Endothelial cell of umbilical vein (primary cell): ENCODE data around the gene TUNAR. TPM values are rescaled to one million over a fixed set of nuclear protein-coding genes. Genes with fewer than 3 reads are reported as not detected.
A peak's percentile ranks its signal among the peaks of the same experiment; 100 is the strongest.

ENCODE experiments used
- Bru-seq: library from RNA; stranded (reverse); fragments of 400-500 nt; gene quantifications from one replicate; lab custom pipeline; 2021; lab: Mats Ljungman, UMichigan
- BruChase-seq, 2 experiments: library from RNA; stranded (reverse); fragments of 400-500 nt; gene quantifications; one replicate each; lab custom pipeline; 2021; lab: Mats Ljungman, UMichigan
- BruUV-seq: library from RNA; stranded (reverse); fragments of 400-500 nt; replicated peaks from 2 replicates; lab custom pipeline; 2021; lab: Mats Ljungman, UMichigan
- CTCF ChIA-PET: fragments of 300-600, 350-600 bp; sonication (Branson Sonifier 250); formaldehyde crosslinking; loops from one replicate; lab custom pipeline; 2021; ENCODE audit warnings: antibody characterized with exemption, inconsistent platforms; lab: Charles Lee
- POLR2A ChIA-PET: fragments of 300-600, 350-600 bp; sonication (Branson Sonifier 250); formaldehyde crosslinking; loops from one replicate; lab custom pipeline; 2021; ENCODE audit warnings: antibody characterized with exemption, inconsistent platforms; lab: Charles Lee
- DNase-seq: peaks from one replicate; pipeline ENCODE4 v3.0.0-alpha.2; 2011; ENCODE audit warnings: low read depth, low spot score
- FAIRE-seq: peaks from 2 replicates; lab custom pipeline; 2011; peaks lifted over from hg19 to GRCh38; lab: Jason Lieb, UNC
- H2AFZ ChIP-seq: 2 replicates; pipeline ENCODE4 v1.6.0; 2012; ENCODE audit warnings: low read depth, low read length, control low read depth, inconsistent platforms
- H3K27ac ChIP-seq: 2 replicates; pipeline ENCODE4 v1.5.1; 2011; ENCODE audit warnings: low read depth, mild to moderate bottlenecking, control low read depth, low read length, moderate library complexity; ENCODE audit not compliant: insufficient read depth
- H3K27me3 ChIP-seq, 2 experiments: 2 replicates each; pipeline versions ENCODE4 v1.6.0 to v1.6.1; 2011; ENCODE audit warnings: low read length in 2 of 2, mixed read lengths in 1 of 2; ENCODE audit not compliant: control insufficient read depth in 2 of 2, insufficient read depth in 2 of 2
- H3K36me3 ChIP-seq, 2 experiments: 2 replicates in 1 of 2; 3 replicates in 1 of 2; pipeline ENCODE4 v1.5.1; 2011; ENCODE audit warnings: low read length in 2 of 2, mild to moderate bottlenecking in 1 of 2, moderate library complexity in 1 of 2; ENCODE audit not compliant: control insufficient read depth in 2 of 2, insufficient read depth in 2 of 2; ENCODE audit errors: extremely low read depth in 1 of 2
- H3K4me1 ChIP-seq: 3 replicates; pipeline ENCODE4 v1.5.1; 2011; ENCODE audit warnings: mild to moderate bottlenecking, low read length; ENCODE audit not compliant: control insufficient read depth, insufficient read depth; ENCODE audit errors: extremely low read depth
- H3K4me2 ChIP-seq: 2 replicates; pipeline ENCODE4 v1.6.1; 2011; ENCODE audit warnings: low read length, control low read depth, mixed read lengths; ENCODE audit not compliant: insufficient read depth
- H3K4me3 ChIP-seq, 3 experiments: fragments of 200-600 bp in 1 of 3; sonication (generic), shearing (Covaris generic) in 1 of 3; replicated peaks in 1 of 3; 2 replicates each; pipeline ENCODE4 v1.5.1; 2011 to 2016; ENCODE audit warnings: control low read depth in 3 of 3, low read length in 3 of 3, mild to moderate bottlenecking in 2 of 3, inconsistent platforms in 1 of 3, low read depth in 1 of 3, moderate library complexity in 1 of 3; ENCODE audit not compliant: insufficient read depth in 1 of 3
- H3K79me2 ChIP-seq: 2 replicates; pipeline ENCODE4 v1.6.0; 2012; ENCODE audit warnings: low read length, inconsistent platforms; ENCODE audit not compliant: control insufficient read depth, insufficient read depth
- H3K9ac ChIP-seq: replicated peaks from 2 replicates; pipeline ENCODE3; 2011; ENCODE audit warnings: low read length, control low read depth; ENCODE audit not compliant: insufficient read depth; ENCODE audit errors: extremely low read depth
- H3K9me1 ChIP-seq: replicated peaks from 3 replicates; pipeline ENCODE4 v1.6.0; 2011; ENCODE audit warnings: mild to moderate bottlenecking, low read length; ENCODE audit not compliant: control insufficient read depth, insufficient read depth; ENCODE audit errors: extremely low read depth
- H3K9me3 ChIP-seq: replicated peaks from 2 replicates; pipeline ENCODE4 v1.5.1; 2012; ENCODE audit warnings: low read length, inconsistent platforms; ENCODE audit not compliant: control insufficient read depth, insufficient read depth
- H4K20me1 ChIP-seq: replicated peaks from 2 replicates; pipeline ENCODE3; 2011; ENCODE audit warnings: mild to moderate bottlenecking, low read length; ENCODE audit not compliant: control insufficient read depth, insufficient read depth; ENCODE audit errors: extremely low read depth
- CTCF ChIP-seq, 2 donors: IDR thresholded peaks; 1 replicate in 1 of 2; 2 replicates in 1 of 2; pipeline ENCODE4 v1.5.1; 2011; ENCODE audit warnings: low read length in 2 of 2, mild to moderate bottlenecking in 2 of 2, moderate library complexity in 2 of 2, control low read depth in 1 of 2, inconsistent platforms in 1 of 2, low read depth in 1 of 2; ENCODE audit not compliant: insufficient read depth in 1 of 2; ENCODE audit errors: extremely low read depth in 1 of 2
- EZH2 ChIP-seq: IDR thresholded peaks from 2 replicates; pipeline ENCODE4 v1.6.1; 2012; ENCODE audit warnings: borderline replicate concordance, low read depth, mild to moderate bottlenecking, moderate library complexity, low read length, inconsistent platforms; ENCODE audit not compliant: severe bottlenecking
- dilution Hi-C: fragments of 300-500 bp; cut with MboI; formaldehyde crosslinking; loops from one replicate; pipeline ENCODE4 v1.15.0; 2019; ENCODE audit warnings: low sequenced_read_pairs; ENCODE audit not compliant: extremely low pct_ligation_motif_present
- intact Hi-C: fragments of 100-400 bp; cut with micrococcal nuclease; formaldehyde crosslinking; loops from one replicate; pipeline ENCODE4 v1.10.0; 2022
- long read RNA-seq: library from polyadenylated mRNA; stranded (forward); transcript quantifications from one replicate; pipeline ENCODE4 v2.0.0, GENCODE V29; 2021
- polyA minus RNA-seq, 3 experiments: library from RNA; depleted of rRNA, polyadenylated mRNA; stranded (reverse); fragments of >200 nt; gene quantifications; 1 replicate in 1 of 3; 2 replicates in 2 of 3; pipeline ENCODE4 v1.2.3, GENCODE V29; 2011
- polyA plus RNA-seq, 4 experiments: library from polyadenylated mRNA; depleted of rRNA in 3 of 4; stranded (reverse) in 3 of 4; unstranded in 1 of 4; fragments of >200 nt; gene quantifications; 2 replicates each; pipeline versions ENCODE4 v1.2.1 to v1.2.3, GENCODE V29; 2011 to 2012; ENCODE audit warnings: missing spikeins in 1 of 4
- total RNA-seq: library from RNA; stranded (reverse); gene quantifications from 2 replicates; pipeline ENCODE4 v1.2.3, GENCODE V29; 2021

The TUNAR gene
- total RNA-seq (not detected in 2 replicates), polyA plus RNA-seq (not detected in 2 replicates), polyA minus RNA-seq (not detected in 2 replicates), Bru-seq, nascent RNA (not detected), BruChase-seq, experiment 1, labeled RNA remaining after a 6-hour chase (not detected), BruChase-seq, experiment 2, labeled RNA remaining after a 2-hour chase (not detected)
- not detected in 2 replicates for polyA plus RNA-seq (2011; cell fraction: cytosol; rRNA removed)
- polyA plus RNA-seq (2011; cell fraction: nucleus; rRNA removed): not detected in 2 replicates
- not detected in 2 replicates for polyA plus RNA-seq (2012)
- polyA minus RNA-seq (2011; cell fraction: cytosol; rRNA and poly(A)+ RNA removed): not detected
- polyA minus RNA-seq (2011; cell fraction: nucleus; rRNA and poly(A)+ RNA removed): not detected in 2 replicates
- long read RNA-seq: 0 reads

- Histone ChIP-seq H3K4me2 (no peak within 1 kb of the TSS), H3K79me2 (no peaks in the 10 kb centered on the region), H3K9me1 (no peaks in the 10 kb centered on the region), H3K9ac (no peak within 1 kb of the TSS), H4K20me1 (no peaks in the 10 kb centered on the region), H3K27me3 (peaks cover 2 to 6% of the 10 kb centered on the region in 2 experiments), H3K27ac (no peak within 1 kb of the TSS), H3K4me1 (no peaks in the 10 kb centered on the region), H2AFZ (no peak within 1 kb of the TSS), H3K9me3 (no peaks in the 10 kb centered on the region), H3K36me3 (no peaks in the 10 kb centered on the region), H3K4me3 (no peak within 1 kb of the TSS)
- CTCF ChIA-PET: no interaction called here
- no TSS peak for BruUV-seq
- intact Hi-C loops (no loop called here), dilution Hi-C loops (no loop called here)
- TF ChIP-seq CTCF (IDR thresholded peaks at IDR 0.05; ENCODE audit: extremely low read depth in 1 of 2, insufficient read depth in 1 of 2, low read depth in 1 of 2, low read length in 2 of 2) (no peak), EZH2 (peak; percentile 68)
- POLR2A ChIA-PET: no interaction called here
- FAIRE-seq (no peak), DNase-seq (no peak)
Measured at GRCh38 chr14:95876761-95877538, at the start of gene TUNAR. Gene TUNAR, plus strand, starts transcription at chr14:95876832.
